GM12864 (cell line): ENCODE measurements around the gene MED27.
"Not testable (repeated sequence)": the region's sequence is repeated elsewhere in the genome, so short reads cannot be mapped to it uniquely, and the experiment has no call there.

ENCODE experiments used
- DNase-seq: peaks from one replicate; pipeline ENCODE4 v3.0.0-alpha.2; 2011; ENCODE audit warnings: low read depth
- H3K4me3 ChIP-seq: 2 replicates; pipeline ENCODE4 v1.5.1; 2011; ENCODE audit warnings: mild to moderate bottlenecking, low read depth, low read length, control low read depth
- CTCF ChIP-seq: IDR thresholded peaks from 2 replicates; pipeline ENCODE4 v1.5.1; 2011; ENCODE audit warnings: low read depth, mild to moderate bottlenecking, moderate library complexity, low read length, control low read depth, inconsistent platforms; ENCODE audit errors: missing control alignments

Gene MED27

DNA sequence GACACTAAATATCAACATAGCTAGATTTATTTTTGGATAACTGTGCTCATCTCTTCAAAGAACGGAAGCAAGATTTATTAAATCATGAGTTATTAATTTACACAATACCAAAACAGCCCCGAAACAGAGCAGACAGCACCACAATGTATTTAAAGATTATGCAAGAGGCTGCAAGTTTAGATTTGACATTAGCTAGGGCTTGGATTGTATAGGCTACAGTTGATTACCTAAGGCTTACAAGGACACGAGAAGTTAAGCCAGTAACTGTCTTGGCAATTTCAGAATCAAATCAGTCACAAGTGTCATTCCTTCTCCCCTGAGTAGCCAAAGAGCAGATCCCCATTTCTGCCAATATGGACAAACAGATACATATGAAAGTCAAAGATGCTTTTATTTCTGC lies 152.6 kb downstream of the MED27 start:
- no peak for DNase-seq
- TF ChIP-seq CTCF, result no peak
- H3K4me3 ChIP-seq, result no peak overlapping the region

- no peak for TF ChIP-seq CTCF
- no peak overlapping the region for H3K4me3 ChIP-seq
- DNase-seq, result no peak
Measured at GRCh38 chr9:131926360-131926922, 153.2 kb downstream of the MED27 start.

DNA sequence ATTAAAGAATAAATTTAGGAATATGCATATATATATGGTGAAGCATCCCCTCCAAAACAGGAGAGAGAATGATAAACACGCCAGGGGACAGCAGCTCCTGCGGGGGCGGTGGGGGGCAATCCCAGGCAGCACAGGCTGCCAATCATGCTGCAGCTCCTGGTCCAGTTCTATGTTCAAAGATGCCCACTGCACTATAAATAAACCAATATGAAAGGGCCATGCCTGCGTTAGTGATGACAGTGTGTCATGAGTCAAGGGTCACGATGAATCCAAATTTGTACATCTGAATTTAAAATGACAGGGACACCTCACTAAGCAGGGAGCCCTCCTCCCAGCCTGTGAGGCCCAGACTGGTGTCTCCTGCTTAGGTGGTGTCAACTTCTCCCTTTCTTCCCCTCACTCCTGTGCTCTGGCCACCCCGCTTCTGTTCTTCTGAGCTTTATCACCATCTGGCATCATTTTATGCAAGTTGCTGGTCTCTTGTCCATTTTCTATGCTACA lies 153.9 kb downstream of the MED27 start:
- TF ChIP-seq CTCF, result no peak

DNA sequence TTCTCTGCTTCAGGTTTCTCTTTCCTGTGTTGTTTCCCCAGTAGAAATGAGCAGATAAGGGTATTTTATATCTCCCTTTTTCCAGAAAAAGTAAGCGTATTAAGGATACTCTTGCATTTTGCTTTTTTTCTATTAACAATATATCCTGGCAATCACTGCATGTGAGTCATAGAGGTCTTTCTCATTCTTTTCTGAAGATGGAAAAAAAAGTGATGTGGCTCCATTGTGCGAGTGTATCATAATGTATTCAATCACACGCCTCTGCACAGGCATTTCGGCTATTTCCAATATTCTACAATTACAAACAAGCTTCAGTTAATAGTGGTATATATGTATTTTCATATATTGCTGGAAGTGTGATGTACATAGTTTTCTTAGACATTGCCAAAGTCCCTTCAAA lies 155.9 kb downstream of the MED27 start:
- H3K4me3 ChIP-seq, result no peak overlapping the region
- DNase-seq, result no peak
- no peak for TF ChIP-seq CTCF

More for the DNA sequence above, 153.9 kb downstream of the MED27 start:
- no peak for DNase-seq
- H3K4me3 ChIP-seq, result no peak overlapping the region

GRCh38 chr9:131923132-131923671 lies 156.5 kb downstream of the MED27 start:
- DNase-seq, result no peak
- no peak for TF ChIP-seq CTCF
- no peak overlapping the region for H3K4me3 ChIP-seq

DNA sequence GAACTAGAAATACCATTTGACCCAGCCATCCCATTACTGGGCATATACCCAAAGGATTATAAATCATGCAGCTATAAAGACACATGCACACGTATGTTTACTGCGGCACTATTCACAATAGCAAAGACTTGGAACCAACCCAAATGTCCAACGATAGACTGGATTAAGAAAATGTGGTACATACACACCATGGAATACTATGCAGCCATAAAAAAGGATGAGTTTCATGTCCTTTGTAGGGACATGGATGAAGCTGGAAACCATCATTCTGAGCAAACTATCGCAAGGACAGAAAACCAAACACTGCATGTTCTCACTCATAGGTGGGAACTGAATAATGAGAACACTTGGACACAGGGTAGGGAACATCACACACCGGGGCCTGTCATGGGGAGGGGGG lies 158.0 kb downstream of the MED27 start:
- DNase-seq, H3K4me3 ChIP-seq: not testable (repeated sequence)

DNA sequence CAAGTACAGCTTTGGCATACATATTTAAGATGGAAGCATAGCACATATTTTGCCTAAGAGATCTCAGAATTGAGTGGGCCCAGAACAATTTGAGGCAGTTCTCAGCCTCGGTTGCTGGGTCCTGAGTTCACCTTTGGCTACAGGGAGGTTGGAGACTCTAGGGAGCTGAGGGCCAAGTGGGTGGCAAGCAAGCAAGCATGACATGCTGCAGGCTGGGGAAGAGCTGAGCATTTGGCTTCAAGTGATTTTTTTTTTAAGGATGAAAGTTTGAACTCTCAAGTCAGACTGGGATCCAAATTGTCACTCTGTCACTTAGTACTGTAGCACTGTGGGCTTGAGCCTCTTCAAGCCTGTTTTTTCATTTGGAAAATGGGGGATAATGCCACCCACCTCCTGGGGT lies 160.5 kb downstream of the MED27 start:
- no peak for TF ChIP-seq CTCF
- no peak for DNase-seq
- no peak overlapping the region for H3K4me3 ChIP-seq

DNA sequence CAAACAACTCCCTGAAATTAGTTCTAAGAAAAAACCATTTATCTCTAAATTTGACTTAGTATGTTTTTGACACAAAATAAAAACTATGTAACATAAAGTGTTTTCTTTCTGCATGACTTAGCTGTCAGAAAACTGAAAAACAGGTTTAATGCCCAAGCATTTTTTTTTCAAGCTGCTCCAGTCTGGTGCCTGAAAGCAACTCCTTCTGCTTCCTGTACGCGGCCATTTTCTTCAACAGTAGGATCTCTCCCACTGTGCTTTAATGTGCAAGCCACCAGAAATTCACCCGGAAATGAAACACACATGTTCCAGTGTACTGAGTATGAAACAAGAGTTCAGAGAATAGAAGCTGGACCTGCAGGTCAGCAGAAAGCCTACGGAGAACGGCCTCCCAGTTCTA lies 161.2 kb downstream of the MED27 start:
- DNase-seq, result no peak
- H3K4me3 ChIP-seq, result no peak overlapping the region
- TF ChIP-seq CTCF, result no peak
